Aorta (tissue), 5 donors: ENCODE data around the gene LRRFIP1. TPM values are rescaled to one million over a fixed set of nuclear protein-coding genes. Genes with fewer than 3 reads are reported as not detected.
"Not testable (repeated sequence)": the region's sequence is repeated elsewhere in the genome, so short reads cannot be mapped to it uniquely, and the experiment has no call there.

Experiments
- ATAC-seq: fragments of 200-7000 bp; cut with Tn5 transposase; one replicate; pipeline ENCODE4 v1.9.1; 2022; ENCODE audit warnings: moderate library complexity; ENCODE audit not compliant: low FRiP score
- DNase-seq, 2 donors: peaks; one replicate each; pipeline ENCODE4 v3.0.0-alpha.2; 2020
- H3K27ac ChIP-seq, 2 donors: one replicate each; pipeline ENCODE4 v1.5.1; 2013; ENCODE audit warnings: low read length in 2 of 2, mild to moderate bottlenecking in 2 of 2, moderate library complexity in 2 of 2, control low read depth in 1 of 2, inconsistent platforms in 1 of 2, low read depth in 1 of 2
- H3K27me3 ChIP-seq, 2 donors: one replicate each; pipeline ENCODE4 v1.6.1; 2013; ENCODE audit warnings: control low read depth in 1 of 2, low read length in 1 of 2, mild to moderate bottlenecking in 1 of 2, moderate library complexity in 1 of 2; ENCODE audit not compliant: insufficient read depth in 2 of 2, control insufficient read depth in 1 of 2
- H3K36me3 ChIP-seq, 2 donors: one replicate each; pipeline ENCODE4 v1.6.1; 2013; ENCODE audit warnings: control low read depth in 1 of 2, low read length in 1 of 2, mild to moderate bottlenecking in 1 of 2; ENCODE audit not compliant: insufficient read depth in 2 of 2, control insufficient read depth in 1 of 2
- H3K4me1 ChIP-seq, 2 donors: one replicate each; pipeline ENCODE4 v1.6.1; 2013; ENCODE audit warnings: low read length in 2 of 2, control low read depth in 1 of 2, mild to moderate bottlenecking in 1 of 2, moderate library complexity in 1 of 2; ENCODE audit not compliant: insufficient read depth in 2 of 2, control insufficient read depth in 1 of 2
- H3K4me3 ChIP-seq, 2 donors: one replicate each; pipeline ENCODE4 v1.5.1; 2013; ENCODE audit warnings: low read length in 2 of 2, control low read depth in 1 of 2, mild to moderate bottlenecking in 1 of 2
- H3K9me3 ChIP-seq: one replicate; pipeline ENCODE4 v1.6.1; 2013; ENCODE audit warnings: mild to moderate bottlenecking, low read length; ENCODE audit not compliant: control insufficient read depth
- WGBS, 2 donors: extraction: QIAGEN DNeasy Blood & Tissue Kit; methylation state at CpG; one replicate each; pipeline ENCODE4 v1.1.7; 2013; 5-methylcytosine and 5-hydroxymethylcytosine counted together
- intact Hi-C, 2 donors: fragments of 100-400 bp; cut with DNase I; formaldehyde crosslinking; loops; one replicate each; pipeline versions ENCODE4 v1.14.2 to v1.15.0; 2022
- polyA plus RNA-seq, 2 donors: library from polyadenylated mRNA; stranded (reverse); fragments of 200-250 nt; gene quantifications; one replicate each; pipeline ENCODE4 v1.2.3, GENCODE V29; 2013
- total RNA-seq, 2 donors: library from RNA; stranded (reverse); fragmentation: NEBNext Ultra II Directional; extraction: Animal tissue kit (Norgen Biotek cat#: 25700); gene quantifications; one replicate each; pipeline ENCODE4 v1.2.1, GENCODE V29; 2021
- donor health status: healthy with polysubstance abuse.
- donor health status: Bipolar disorder and iron deficiency.
- donor health status: DM: no; HTN: no; CAD: no.
- donor health status: DM: no; HTN: no; CAD: no.
- donor health status: DM: yes; HTN: yes; CAD: no.

LRRFIP1 gene
- total and polyA plus RNA-seq, 4 donors: 100 to 348 (median 169) TPM

DNA sequence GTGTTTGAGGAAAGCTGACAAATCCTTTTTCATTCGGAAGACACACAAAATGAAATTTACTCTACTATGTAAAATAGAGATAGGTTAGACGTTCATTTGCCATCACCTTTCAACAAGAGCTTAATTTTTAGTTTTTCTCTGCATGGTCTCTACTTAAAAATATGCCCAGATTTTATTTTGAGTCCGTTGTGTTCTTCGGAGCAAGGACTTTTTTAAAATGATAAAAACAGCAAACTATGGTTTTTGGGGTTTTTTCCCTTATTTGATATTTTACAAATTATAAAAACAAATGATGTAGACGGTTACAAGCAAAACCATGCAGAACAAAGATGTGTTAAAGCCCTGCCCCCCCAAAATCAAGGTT is 117.8 kb downstream of the LRRFIP1 start:
- no peaks in the 10 kb centered on the region for H3K4me1 ChIP-seq
- H3K9me3 ChIP-seq: no peaks in the 10 kb centered on the region
- 48 to 49% methylated on average over 5 of the region's 5 CpGs for WGBS, 2 donors
- peaks cover 0 to 5% of the 10 kb centered on the region in 2 donors for H3K36me3 ChIP-seq
- intact Hi-C loops: loop anchor here (2.0 to 5.0 kb wide), 4 partner anchors 72 to 233 kb away; no protein-coding TSS in a partner anchor
- ATAC-seq: no peak
- H3K4me3 ChIP-seq: no peak overlapping the region
- no peak overlapping the region for H3K27ac ChIP-seq
- DNase-seq: no peak
- H3K27me3 ChIP-seq: no peaks in the 10 kb centered on the region

DNA sequence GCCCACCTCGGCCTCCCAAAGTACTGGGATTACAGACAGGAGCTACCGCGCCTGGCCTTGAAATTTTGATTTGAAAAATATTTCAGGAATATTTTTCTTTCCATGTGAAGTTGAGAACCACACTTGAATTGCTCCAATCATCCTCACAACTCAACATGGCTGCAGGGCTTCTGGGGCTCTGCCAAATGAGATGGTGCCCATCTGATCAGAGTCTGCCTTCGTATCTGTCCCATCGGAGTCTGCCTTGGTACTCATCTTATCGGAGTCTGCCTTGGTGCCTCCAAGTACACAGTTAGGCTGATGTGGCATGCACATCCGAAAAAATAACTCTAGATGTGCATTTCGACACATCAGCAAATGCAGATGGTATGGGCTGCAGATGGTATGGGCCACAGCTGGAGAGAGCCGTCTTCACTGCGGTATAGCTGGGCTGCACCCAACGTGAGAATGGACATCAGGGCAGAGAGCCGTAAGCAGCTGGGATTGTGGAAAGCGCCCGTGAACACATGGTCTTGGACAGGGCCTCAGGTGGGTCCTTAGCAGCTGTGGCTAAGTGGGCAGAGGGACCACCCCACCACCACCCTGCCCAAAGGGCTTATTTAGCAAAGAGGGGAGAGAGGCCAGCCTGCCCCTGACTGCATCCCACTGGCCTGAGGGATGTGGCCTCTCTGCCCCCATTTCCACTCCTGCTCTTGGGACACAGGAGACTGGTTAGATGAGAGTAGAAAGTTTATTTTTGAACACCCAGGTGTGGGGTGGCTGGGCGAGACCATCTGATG is 119.1 kb downstream of the LRRFIP1 start:
- 85% methylated on average over 15 of the region's 15 CpGs for WGBS, 2 donors

DNA sequence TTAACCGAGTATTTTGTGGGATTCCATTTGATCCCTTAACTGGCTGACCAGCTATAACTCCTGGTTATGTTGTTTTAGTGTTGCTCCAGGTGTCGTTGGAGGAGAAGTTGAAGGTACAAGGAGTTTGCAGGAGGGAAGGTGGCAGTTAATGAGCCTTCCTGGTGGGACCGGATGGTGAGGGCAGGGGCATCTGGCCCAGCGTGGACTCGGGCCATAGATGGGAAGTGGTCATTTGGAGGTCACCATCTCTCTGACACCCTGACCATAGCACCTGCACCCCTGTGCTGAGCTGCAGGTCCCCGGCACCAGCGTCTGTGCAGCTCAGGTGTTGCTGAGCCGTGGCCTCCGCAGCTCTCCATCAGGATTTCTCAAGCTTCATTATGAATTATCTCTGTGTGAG is 119.8 kb downstream of the LRRFIP1 start:
- H3K4me1 ChIP-seq: no peaks in the 10 kb centered on the region
- intact Hi-C loops: loop anchor here (5.0 kb wide), 2 partner anchors 75 to 235 kb away; no protein-coding TSS in a partner anchor
- 90 to 93% methylated on average over 9 of the region's 9 CpGs for WGBS, 2 donors
- ATAC-seq (no peak), DNase-seq (no peak)
- H3K27me3 ChIP-seq: no peaks in the 10 kb centered on the region
- no peaks in the 10 kb centered on the region for H3K9me3 ChIP-seq
- H3K27ac ChIP-seq: no peak overlapping the region
- peaks cover 0 to 10% of the 10 kb centered on the region in 2 donors for H3K36me3 ChIP-seq
- no peak overlapping the region for H3K4me3 ChIP-seq

More for the DNA sequence above, 119.1 kb downstream of the LRRFIP1 start:
- intact Hi-C loops: loop anchor here (5.0 kb wide), 2 partner anchors 74 to 234 kb away; no protein-coding TSS in a partner anchor
- Histone ChIP-seq H3K4me3 (no peak overlapping the region), H3K27ac (no peak overlapping the region), H3K4me1 (no peaks in the 10 kb centered on the region), H3K27me3 (no peaks in the 10 kb centered on the region), H3K9me3 (no peaks in the 10 kb centered on the region), H3K36me3 (peaks cover 0 to 7% of the 10 kb centered on the region in 2 donors)
- ATAC-seq (no peak), DNase-seq (no peak)

DNA sequence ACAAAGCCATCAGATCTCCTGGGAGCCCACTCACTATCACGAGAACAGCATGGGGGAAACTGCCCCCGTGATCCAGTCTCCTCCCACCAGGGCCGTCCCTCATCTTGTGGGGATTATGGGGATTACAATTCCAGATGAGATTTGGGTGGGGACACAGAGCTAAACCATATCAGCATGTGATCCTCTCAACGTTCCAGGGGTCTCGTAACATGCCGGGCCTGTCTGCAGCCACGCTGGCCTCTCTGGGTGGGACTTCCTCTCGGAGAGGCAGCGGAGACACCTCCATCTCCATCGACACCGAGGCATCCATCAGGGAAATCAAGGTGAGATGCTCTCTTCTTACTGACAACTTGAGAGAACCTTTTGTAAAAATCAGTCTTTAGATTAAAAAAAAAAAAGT is 121.6 kb downstream of the LRRFIP1 start:
- no peaks in the 10 kb centered on the region for H3K4me1 ChIP-seq
- H3K36me3 ChIP-seq: peaks cover 0 to 14% of the 10 kb centered on the region in 2 donors
- DNase-seq: no peak
- H3K27me3 ChIP-seq: no peaks in the 10 kb centered on the region
- ATAC-seq: no peak
- intact Hi-C loops: loop anchor here (5.0 kb wide), 2 partner anchors 77 to 237 kb away; no protein-coding TSS in a partner anchor
- no peak overlapping the region for H3K4me3 ChIP-seq
- H3K27ac ChIP-seq: no peak overlapping the region
- no peaks in the 10 kb centered on the region for H3K9me3 ChIP-seq
- 91% methylated on average over 11 of the region's 11 CpGs for WGBS, 2 donors

DNA sequence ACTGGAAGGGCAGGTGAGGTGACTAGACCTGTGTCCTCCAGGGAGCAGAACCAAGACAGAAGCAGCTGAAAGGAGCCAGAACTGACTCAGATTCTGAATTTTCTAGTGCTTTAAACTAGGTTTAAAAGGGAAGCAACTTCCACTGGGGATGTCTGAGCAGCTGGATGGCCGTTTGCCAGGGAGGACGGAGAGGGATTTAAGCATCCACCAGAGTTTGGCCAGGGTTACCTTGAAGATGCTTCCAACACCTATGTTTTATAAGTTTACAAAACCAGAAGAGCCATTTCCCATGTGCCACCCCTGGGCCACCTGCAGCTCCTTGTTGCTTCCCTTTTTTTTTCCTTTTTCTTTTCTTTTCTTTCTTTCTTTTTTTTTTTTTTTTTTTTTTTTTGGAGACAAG is 122.6 kb downstream of the LRRFIP1 start:
- intact Hi-C loops: loop anchor here (5.0 kb wide), 2 partner anchors 78 to 238 kb away; no protein-coding TSS in a partner anchor
- WGBS, 2 donors: 76 to 78% methylated on average over 2 of the region's 2 CpGs
- Histone ChIP-seq H3K27ac (no peak overlapping the region), H3K27me3 (no peaks in the 10 kb centered on the region), H3K4me1 (no peaks in the 10 kb centered on the region), H3K9me3 (no peaks in the 10 kb centered on the region), H3K36me3 (peaks cover 4 to 17% of the 10 kb centered on the region in 2 donors), H3K4me3 (no peak overlapping the region)
- DNase-seq: no peak
- no peak for ATAC-seq

DNA sequence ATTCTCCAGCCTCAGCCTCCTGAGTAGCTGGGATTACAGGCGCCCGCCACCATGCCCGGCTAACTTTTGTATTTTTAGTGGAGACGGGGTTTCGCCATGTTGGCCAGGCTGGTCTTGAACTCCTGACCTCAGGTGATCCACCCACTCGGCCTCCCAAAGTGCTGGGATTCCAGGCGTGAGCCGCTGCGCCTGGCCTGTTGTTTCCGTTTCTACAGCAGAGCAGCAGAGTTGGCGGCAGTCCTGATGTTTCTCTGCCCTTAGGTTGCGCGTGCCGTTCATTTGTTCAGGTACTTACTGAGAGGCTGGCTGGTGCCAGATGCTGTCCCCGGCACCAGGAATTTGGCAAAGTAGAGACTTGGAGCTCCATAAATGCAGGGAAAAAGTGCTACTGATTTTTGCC is 123.1 kb downstream of the LRRFIP1 start:
- H3K4me1 ChIP-seq, H3K27me3 ChIP-seq, ATAC-seq, H3K4me3 ChIP-seq, DNase-seq, H3K9me3 ChIP-seq, intact Hi-C loops, H3K27ac ChIP-seq: not testable (repeated sequence)
- H3K36me3 ChIP-seq: peaks cover 4 to 20% of the 10 kb centered on the region in 2 donors
- WGBS, 2 donors: 92% methylated on average over 15 of the region's 15 CpGs

DNA sequence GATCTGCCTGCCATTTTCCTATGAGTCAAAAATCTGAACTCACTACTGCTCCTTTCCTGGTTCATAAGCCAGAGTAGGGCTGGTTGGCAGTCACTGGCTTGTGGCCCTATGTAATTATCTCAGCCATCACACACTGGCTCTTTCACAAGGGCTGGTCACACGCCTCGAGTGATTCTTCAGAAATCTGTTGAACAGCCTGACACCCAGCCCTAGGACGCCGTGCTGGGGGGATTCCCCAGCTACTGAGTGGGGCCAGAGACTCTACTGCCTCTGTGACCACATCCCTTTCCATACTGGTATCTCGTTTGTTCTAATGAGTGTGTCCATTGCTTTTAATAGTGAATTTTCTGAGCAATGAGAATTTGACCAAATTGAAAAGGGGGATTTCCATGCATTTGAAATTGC is 125.4 kb downstream of the LRRFIP1 start:
- Histone ChIP-seq H3K27ac (no peak overlapping the region), H3K27me3 (no peaks in the 10 kb centered on the region), H3K36me3 (peaks cover 10 to 22% of the 10 kb centered on the region in 2 donors), H3K4me3 (no peak overlapping the region), H3K9me3 (no peaks in the 10 kb centered on the region), H3K4me1 (no peaks in the 10 kb centered on the region)
- WGBS, 2 donors: 79 to 83% methylated on average over 5 of the region's 5 CpGs
- intact Hi-C loops: no loop called here
- DNase-seq (no peak), ATAC-seq (no peak)

DNA sequence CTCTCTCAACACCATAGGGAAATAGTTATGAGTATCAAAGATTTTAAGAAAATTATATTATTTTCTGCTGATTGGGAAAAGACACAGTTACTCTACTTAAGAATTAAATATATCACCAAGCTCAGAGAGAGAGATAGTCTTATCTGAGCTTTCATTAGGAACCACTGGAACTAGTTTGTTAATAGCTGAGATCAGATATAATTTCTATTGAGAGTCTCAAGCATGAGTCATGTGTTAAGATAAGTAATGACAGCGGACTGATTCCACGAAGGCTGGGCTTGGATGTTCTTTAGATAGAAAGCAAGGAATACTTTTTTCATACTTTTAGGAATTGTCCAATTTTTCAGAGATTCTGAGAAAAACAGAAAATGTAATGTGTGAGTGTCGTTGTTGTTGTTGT is 126.8 kb downstream of the LRRFIP1 start:
- H3K27me3 ChIP-seq: no peaks in the 10 kb centered on the region
- intact Hi-C loops: no loop called here
- 59 to 63% methylated on average over 3 of the region's 3 CpGs for WGBS, 2 donors
- ATAC-seq: no peak
- no peaks in the 10 kb centered on the region for H3K4me1 ChIP-seq
- no peak for DNase-seq
- H3K36me3 ChIP-seq: peaks cover 10 to 24% of the 10 kb centered on the region in 2 donors
- no peak overlapping the region for H3K4me3 ChIP-seq
- no peaks in the 10 kb centered on the region for H3K9me3 ChIP-seq
- H3K27ac ChIP-seq: no peak overlapping the region
